H9 (cell line): ENCODE measurements around the gene LRSAM1. TPM values are rescaled to one million over a fixed set of nuclear protein-coding genes. Genes with fewer than 3 reads are reported as not detected.
A peak's percentile ranks its signal among the peaks of the same experiment; 100 is the strongest.

Experiments used
- DNase-seq: peaks from one replicate; pipeline ENCODE4 v3.0.0-alpha.2; 2017
- H2AFZ ChIP-seq: one replicate; pipeline ENCODE4 v1.6.1; 2013; ENCODE audit warnings: mild to moderate bottlenecking, low read length, control low read depth, moderate library complexity
- H2AK5ac ChIP-seq: 2 replicates; pipeline ENCODE4 v1.6.1; 2013; ENCODE audit warnings: low read length, control low read depth, mixed read lengths; ENCODE audit not compliant: insufficient read length
- H2BK120ac ChIP-seq: one replicate; pipeline ENCODE4 v1.6.1; 2013; ENCODE audit warnings: low read depth, mild to moderate bottlenecking, low read length, control low read depth, inconsistent platforms; ENCODE audit not compliant: poor library complexity, severe bottlenecking
- H2BK12ac ChIP-seq: 2 replicates; pipeline ENCODE4 v1.6.1; 2013; ENCODE audit warnings: low read length, control low read depth, mixed read lengths, low read depth; ENCODE audit not compliant: insufficient read length
- H2BK15ac ChIP-seq: 2 replicates; pipeline ENCODE4 v1.6.1; 2013; ENCODE audit warnings: low read depth, low read length, control low read depth
- H2BK20ac ChIP-seq: one replicate; pipeline ENCODE4 v1.6.1; 2013; ENCODE audit warnings: low read depth, mild to moderate bottlenecking, low read length, control low read depth, inconsistent platforms; ENCODE audit not compliant: poor library complexity, severe bottlenecking
- H2BK5ac ChIP-seq: 2 replicates; pipeline ENCODE4 v1.6.1; 2013; ENCODE audit warnings: low read length, control low read depth, mixed read lengths; ENCODE audit not compliant: insufficient read length
- H3K14ac ChIP-seq: 2 replicates; pipeline ENCODE4 v1.6.1; 2013; ENCODE audit warnings: low read length, control low read depth; ENCODE audit not compliant: insufficient read depth
- H3K18ac ChIP-seq: 2 replicates; pipeline ENCODE4 v1.6.1; 2013; ENCODE audit warnings: low read depth, mild to moderate bottlenecking, mixed read lengths, low read length, control low read depth; ENCODE audit not compliant: insufficient read length
- H3K23ac ChIP-seq: 2 replicates; pipeline ENCODE4 v1.6.1; 2013; ENCODE audit warnings: low read length, control low read depth, mixed read lengths, low read depth; ENCODE audit not compliant: insufficient read length
- H3K23me2 ChIP-seq: 2 replicates; pipeline ENCODE4 v1.6.1; 2013; ENCODE audit warnings: low read depth, mild to moderate bottlenecking, mixed read lengths, low read length, control low read depth; ENCODE audit not compliant: insufficient read length, poor library complexity, severe bottlenecking
- H3K27ac ChIP-seq: 2 replicates; pipeline ENCODE4 v1.5.1; 2013; ENCODE audit warnings: low read length, control low read depth, mixed read lengths, low read depth; ENCODE audit not compliant: insufficient read length
- H3K27me3 ChIP-seq: 2 replicates; pipeline ENCODE4 v1.6.1; 2013; ENCODE audit warnings: low read length, control low read depth, inconsistent platforms; ENCODE audit not compliant: insufficient read depth
- H3K4ac ChIP-seq: 2 replicates; pipeline ENCODE4 v1.6.1; 2013; ENCODE audit warnings: low read depth, mild to moderate bottlenecking, control low read depth, inconsistent platforms, low read length, moderate library complexity
- H3K4me1 ChIP-seq: 2 replicates; pipeline ENCODE4 v1.6.1; 2013; ENCODE audit warnings: low read length, control low read depth, inconsistent platforms; ENCODE audit not compliant: insufficient read depth
- H3K4me2 ChIP-seq: 2 replicates; pipeline ENCODE4 v1.6.1; 2013; ENCODE audit warnings: low read length, control low read depth, mixed read lengths; ENCODE audit not compliant: insufficient read length, insufficient read depth
- H3K56ac ChIP-seq: 2 replicates; pipeline ENCODE4 v1.6.1; 2013; ENCODE audit warnings: low read depth, mild to moderate bottlenecking, mixed read lengths, low read length, control low read depth; ENCODE audit not compliant: insufficient read length
- H3K79me1 ChIP-seq: 2 replicates; pipeline ENCODE4 v1.6.1; 2013; ENCODE audit warnings: low read depth, mild to moderate bottlenecking, moderate library complexity, low read length, control low read depth, inconsistent platforms; ENCODE audit not compliant: insufficient read depth, poor library complexity, severe bottlenecking
- H3K79me2 ChIP-seq: 2 replicates; pipeline ENCODE4 v1.6.1; 2013; ENCODE audit warnings: low read length, control low read depth, inconsistent platforms; ENCODE audit not compliant: insufficient read depth
- H3K9ac ChIP-seq: 2 replicates; pipeline ENCODE4 v1.6.1; 2013; ENCODE audit warnings: low read length, control low read depth, mixed read lengths; ENCODE audit not compliant: insufficient read length; ENCODE audit errors: extremely low read depth
- H3K9me3 ChIP-seq: one replicate; pipeline ENCODE4 v1.6.1; 2013; ENCODE audit warnings: low read depth, low read length, inconsistent platforms; ENCODE audit not compliant: control insufficient read depth
- H3T11ph ChIP-seq: one replicate; pipeline ENCODE4 v1.6.1; 2013; ENCODE audit warnings: mild to moderate bottlenecking, low read length, control low read depth, inconsistent platforms
- H4K20me1 ChIP-seq: one replicate; pipeline ENCODE4 v1.6.1; 2013; ENCODE audit not compliant: control insufficient read depth, insufficient read length, insufficient read depth
- H4K5ac ChIP-seq: 2 replicates; pipeline ENCODE4 v1.6.1; 2013; ENCODE audit warnings: low read depth, mild to moderate bottlenecking, mixed read lengths, low read length, control low read depth; ENCODE audit not compliant: insufficient read length
- H4K8ac ChIP-seq: replicated peaks from 2 replicates; pipeline ENCODE4 v1.6.1; 2013; ENCODE audit warnings: low read length, control low read depth, mixed read lengths, low read depth; ENCODE audit not compliant: insufficient read length
- H4K91ac ChIP-seq: 2 replicates; pipeline ENCODE4 v1.6.1; 2013; ENCODE audit warnings: low read depth, mild to moderate bottlenecking, moderate library complexity, mixed read lengths, low read length, control low read depth; ENCODE audit not compliant: insufficient read length
- H3K27ac Mint-ChIP-seq, 3 experiments: 2 replicates in 2 of 3; 3 replicates in 1 of 3; pipeline ENCODE4 v1.8.0; 2020 to 2021; ENCODE audit warnings: mixed read lengths in 3 of 3, mild to moderate bottlenecking in 1 of 3, moderate library complexity in 1 of 3
- H3K27me3 Mint-ChIP-seq: 2 replicates; pipeline ENCODE4 v1.8.0; 2021; ENCODE audit warnings: low read depth, mild to moderate bottlenecking, moderate library complexity, mixed read lengths
- H3K36me3 Mint-ChIP-seq, 3 experiments: 2 replicates in 2 of 3; 3 replicates in 1 of 3; pipeline ENCODE4 v1.8.0; 2020 to 2021; ENCODE audit warnings: low read depth in 3 of 3, mixed read lengths in 3 of 3; ENCODE audit not compliant: insufficient read depth in 1 of 3
- H3K4me1 Mint-ChIP-seq, 2 experiments: 2 replicates each; pipeline ENCODE4 v1.8.0; 2020; ENCODE audit warnings: mixed read lengths in 2 of 2
- H3K4me3 Mint-ChIP-seq, 2 experiments: 2 replicates in 1 of 2; 3 replicates in 1 of 2; pipeline ENCODE4 v1.8.0; 2020 to 2021; ENCODE audit warnings: mild to moderate bottlenecking in 2 of 2, mixed read lengths in 2 of 2, moderate library complexity in 1 of 2
- H3K9me3 Mint-ChIP-seq, 2 experiments: 2 replicates in 1 of 2; 3 replicates in 1 of 2; pipeline ENCODE4 v1.8.0; 2020; ENCODE audit warnings: mild to moderate bottlenecking in 2 of 2, mixed read lengths in 2 of 2, moderate library complexity in 1 of 2
- CTCF ChIP-seq: fragments of 200-600 bp; sonication (generic); conservative IDR thresholded peaks from 3 replicates; pipeline ENCODE4 v1.8.0; 2021; ENCODE audit warnings: antibody characterized with exemption, mild to moderate bottlenecking
- WGBS: extraction: QIAGEN DNeasy Blood & Tissue Kit; methylation state at CpG from one replicate; pipeline ENCODE4 v1.1.7; 2013; ENCODE audit warnings: missing lambda C conversion rate, low lambda C conversion rate, mixed read lengths; ENCODE audit not compliant: insufficient read length; ENCODE audit errors: extremely low coverage; 5-methylcytosine and 5-hydroxymethylcytosine counted together
- total RNA-seq: library from RNA; stranded (reverse); gene quantifications from 2 replicates; pipeline ENCODE4 v1.2.1, GENCODE V29; 2021

LRSAM1 gene
- total RNA-seq, 1 experiment from 2014 or later, result 16.2 TPM

GRCh38 chr9:127494304-127494702 lies 43.0 kb downstream of the LRSAM1 start:
- Mint-ChIP-seq H3K27ac (peak overlapping the region in 1 of 3 experiments; percentile 36; a peak in 1 of 7 replicates), H3K4me1 (peaks cover 4 to 6% of the 10 kb centered on the region in 2 experiments)

More at GRCh38 chr9:127494304-127494702, 43.0 kb downstream of the LRSAM1 start:
- Histone ChIP-seq H2BK12ac (no peak overlapping the region), H4K5ac (no peak overlapping the region), H3K23ac (no peak overlapping the region), H4K20me1 (no peaks in the 10 kb centered on the region), H2BK5ac (no peak overlapping the region), H3K18ac (no peak overlapping the region), H2BK120ac (no peak overlapping the region), H4K91ac (no peak overlapping the region), H3K4ac (no peak overlapping the region), H2BK15ac (no peak overlapping the region), H3K14ac (no peak overlapping the region), H3K23me2 (no peaks in the 10 kb centered on the region), H4K8ac (no peak overlapping the region), H2BK20ac (no peak overlapping the region), H3K79me1 (no peaks in the 10 kb centered on the region), H3K4me2 (no peak overlapping the region), H2AK5ac (no peak overlapping the region), H3K9me3 (no peaks in the 10 kb centered on the region), H3K27me3 (no peaks in the 10 kb centered on the region), H3K27ac (no peak overlapping the region), H3K4me1 (no peaks in the 10 kb centered on the region), H3T11ph (no peak overlapping the region), H3K56ac (no peak overlapping the region), H3K79me2 (no peaks in the 10 kb centered on the region), H2AFZ (no peak overlapping the region), H3K9ac (no peak overlapping the region)
- no CpG with 5 or more reads among the region's 9 CpGs for WGBS
- no peaks in the 10 kb centered on the region for H3K27me3 Mint-ChIP-seq
- H3K4me3 Mint-ChIP-seq, result no peak overlapping the region
- no peak for TF ChIP-seq CTCF
- H3K9me3 Mint-ChIP-seq, result no peaks in the 10 kb centered on the region
- DNase-seq, result no peak
- peaks cover 8 to 36% (median 27%) of the 10 kb centered on the region in 3 experiments; a peak in 6 of 7 replicates for H3K36me3 Mint-ChIP-seq
